WTC11 (cell line): ENCODE measurements around the gene EGFR. TPM values are rescaled to one million over a fixed set of nuclear protein-coding genes. Genes with fewer than 3 reads are reported as not detected.

Experiments
- ATAC-seq: fragments of 200-7000 bp; cut with Tn5 transposase; 2 replicates; pipeline ENCODE4 v1.10.0; 2021; ENCODE audit warnings: mild to moderate bottlenecking, moderate library complexity
- CTCF ChIA-PET: fragments of 300-600 bp; sonication (Branson Sonifier 250); formaldehyde crosslinking; loops from one replicate; lab custom pipeline; 2021; ENCODE audit warnings: antibody characterized with exemption; lab: Charles Lee
- POLR2A ChIA-PET: fragments of 350-600 bp; sonication (Branson Sonifier 250); formaldehyde crosslinking; loops from one replicate; lab custom pipeline; 2021; ENCODE audit warnings: antibody characterized with exemption; lab: Charles Lee
- DNase-seq: peaks from one replicate; pipeline ENCODE4 v3.0.0; 2021; ENCODE audit warnings: low spot score
- H3K27ac Mint-ChIP-seq: 2 replicates; pipeline ENCODE4 v1.8.0; 2021; ENCODE audit warnings: mixed read lengths
- H3K27me3 Mint-ChIP-seq: 2 replicates; pipeline ENCODE4 v1.8.0; 2021; ENCODE audit warnings: low read depth, mild to moderate bottlenecking, moderate library complexity, mixed read lengths
- H3K36me3 Mint-ChIP-seq: 2 replicates; pipeline ENCODE4 v1.8.0; 2021; ENCODE audit warnings: mixed read lengths
- H3K4me1 Mint-ChIP-seq: 2 replicates; pipeline ENCODE4 v1.8.0; 2022; ENCODE audit warnings: mixed read lengths
- H3K4me3 Mint-ChIP-seq: 2 replicates; pipeline ENCODE4 v1.8.0; 2021; ENCODE audit warnings: mild to moderate bottlenecking, moderate library complexity, mixed read lengths
- H3K9me3 Mint-ChIP-seq: 2 replicates; pipeline ENCODE4 v1.8.0; 2021; ENCODE audit warnings: mixed read lengths
- CDX4 ChIP-seq: fragments of 250-450 bp; sonication (Bioruptor Pico); IDR thresholded peaks from 2 replicates; pipeline ENCODE4 v1.9.0; 2021; ENCODE audit warnings: moderate library complexity, mild to moderate bottlenecking, inconsistent platforms, borderline replicate concordance
- ERG ChIP-seq: fragments of 250-450 bp; sonication (Bioruptor Pico); IDR thresholded peaks from 2 replicates; pipeline ENCODE4 v1.8.0; 2021; ENCODE audit warnings: mild to moderate bottlenecking
- GABPB1 ChIP-seq: sonication (generic); formaldehyde crosslinking; IDR thresholded peaks from 2 replicates; pipeline ENCODE4 v1.8.1; 2023; ENCODE audit warnings: mild to moderate bottlenecking, missing genetic modification reagents
- IRF2 ChIP-seq: sonication (generic); formaldehyde crosslinking; IDR thresholded peaks from 2 replicates; pipeline ENCODE4 v1.8.0; 2022; ENCODE audit warnings: low read depth, missing genetic modification reagents, borderline replicate concordance
- JUN ChIP-seq: sonication (generic); formaldehyde crosslinking; IDR thresholded peaks from 2 replicates; pipeline ENCODE4 v1.8.0; 2023; ENCODE audit warnings: mild to moderate bottlenecking, missing genetic modification reagents
- NR2C2 ChIP-seq: sonication (generic); formaldehyde crosslinking; IDR thresholded peaks from 2 replicates; pipeline ENCODE4 v1.8.0; 2022; ENCODE audit warnings: mild to moderate bottlenecking, missing genetic modification reagents
- RELA ChIP-seq: sonication (generic); formaldehyde crosslinking; IDR thresholded peaks from 2 replicates; pipeline ENCODE4 v1.8.1; 2022; ENCODE audit warnings: missing genetic modification reagents, mild to moderate bottlenecking, borderline replicate concordance
- SP1 ChIP-seq: sonication (generic); formaldehyde crosslinking; conservative IDR thresholded peaks from 2 replicates; pipeline ENCODE4 v1.8.1; 2022; ENCODE audit warnings: missing genetic modification reagents
- ZNF219 ChIP-seq: sonication (generic); formaldehyde crosslinking; IDR thresholded peaks from 2 replicates; pipeline ENCODE4 v1.8.0; 2023; ENCODE audit warnings: missing genetic modification reagents, mild to moderate bottlenecking, borderline replicate concordance
- ZNF263 ChIP-seq: sonication (generic); formaldehyde crosslinking; IDR thresholded peaks from 2 replicates; pipeline ENCODE4 v1.8.1; 2022; ENCODE audit warnings: low read depth, mild to moderate bottlenecking, moderate library complexity, missing genetic modification reagents
- ZSCAN18 ChIP-seq: fragments of 250-450 bp; sonication (Bioruptor Pico); IDR thresholded peaks from 2 replicates; pipeline ENCODE4 v2.1.2; 2022; ENCODE audit warnings: mild to moderate bottlenecking, moderate library complexity
- total RNA-seq: library from RNA; stranded (reverse); gene quantifications from 3 replicates; pipeline ENCODE4 v1.2.3, GENCODE V29; 2021
- TF ChIP-seq, protein P1 (sequence below): sonication (generic); formaldehyde crosslinking; IDR thresholded peaks from 2 replicates; pipeline ENCODE4 v1.8.1; 2023; ENCODE audit warnings: mild to moderate bottlenecking, moderate library complexity, missing genetic modification reagents
- TF ChIP-seq, protein P2 (sequence below): sonication (generic); formaldehyde crosslinking; IDR thresholded peaks from 2 replicates; pipeline ENCODE4 v1.8.0; 2022; ENCODE audit warnings: mild to moderate bottlenecking, missing genetic modification reagents
- TF ChIP-seq, protein P3 (sequence below): sonication (generic); formaldehyde crosslinking; IDR thresholded peaks from 2 replicates; pipeline ENCODE4 v1.8.1; 2022; ENCODE audit warnings: mild to moderate bottlenecking, missing genetic modification reagents, moderate library complexity, borderline replicate concordance
- TF ChIP-seq, protein P4 (sequence below): fragments of 200-600 bp; IDR thresholded peaks from 2 replicates; pipeline ENCODE4 v1.8.0; 2022; ENCODE audit warnings: antibody characterized with exemption
- TF ChIP-seq, protein P5 (sequence below): sonication (generic); formaldehyde crosslinking; IDR thresholded peaks from 2 replicates; pipeline ENCODE4 v1.8.0; 2022; ENCODE audit warnings: mild to moderate bottlenecking, missing genetic modification reagents

EGFR gene
- total RNA-seq, 1 experiment from 2014 or later = 5.9 TPM

DNA sequence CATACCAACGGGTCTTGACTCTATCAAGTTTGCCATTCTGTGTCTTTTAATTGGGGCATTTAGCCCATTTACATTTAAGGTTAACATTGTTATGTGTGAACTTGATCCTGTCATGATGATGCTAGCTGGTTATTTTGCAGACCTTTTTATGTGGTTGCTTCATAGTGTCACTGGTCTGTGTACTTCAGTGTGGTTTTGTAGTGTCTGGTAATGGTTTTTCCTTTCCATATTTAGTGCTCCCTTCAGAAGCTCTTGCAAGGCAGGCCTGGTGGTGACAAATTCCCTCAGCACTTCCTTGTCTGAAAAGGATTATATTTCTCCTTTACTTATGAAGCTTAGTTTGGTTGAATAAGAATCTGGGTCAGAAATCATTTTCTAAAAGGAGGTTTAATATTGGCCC lies 211.2 kb downstream of the EGFR start (continued):
- TF ChIP-seq ZNF263 (CRISPR knock-in tag) (no peak), SP1 (no peak)

- H3K4me3 Mint-ChIP-seq = no peak overlapping the region
- H3K9me3 Mint-ChIP-seq = peaks cover 37% of the 10 kb centered on the region
- DNase-seq (no peak), ATAC-seq (no peak; the same call in 1 of the 2 replicates)
- ChIA-PET POLR2A (no interaction called here), CTCF (interaction anchor here (1.5 kb wide), 1 partner anchor 24 kb away, joined by 6 read pairs; no protein-coding TSS in a partner anchor)
- H3K27ac Mint-ChIP-seq = no peak overlapping the region
- no peaks in the 10 kb centered on the region; the same call in none of the 2 replicates for H3K27me3 Mint-ChIP-seq
- H3K4me1 Mint-ChIP-seq = peaks cover 11% of the 10 kb centered on the region
- TF ChIP-seq SP1 = no peak
- no peak for TF ChIP-seq ZNF219 (CRISPR knock-in tag)
- TF ChIP-seq, all 79 proteins: peak for 0
- peaks cover 6% of the 10 kb centered on the region for H3K36me3 Mint-ChIP-seq
Measured at GRCh38 chr7:55231736-55232280, 213.0 kb downstream of the EGFR start.

- H3K36me3 Mint-ChIP-seq = peaks cover 6% of the 10 kb centered on the region
- ATAC-seq (no peak), DNase-seq (no peak)
- ChIA-PET CTCF (no interaction called here), POLR2A (no interaction called here)
- TF ChIP-seq JUN (CRISPR knock-in tag) (no peak), NR2C2 (CRISPR knock-in tag) (no peak), IRF2 (CRISPR knock-in tag) (no peak)
- TF ChIP-seq, protein P1, sequence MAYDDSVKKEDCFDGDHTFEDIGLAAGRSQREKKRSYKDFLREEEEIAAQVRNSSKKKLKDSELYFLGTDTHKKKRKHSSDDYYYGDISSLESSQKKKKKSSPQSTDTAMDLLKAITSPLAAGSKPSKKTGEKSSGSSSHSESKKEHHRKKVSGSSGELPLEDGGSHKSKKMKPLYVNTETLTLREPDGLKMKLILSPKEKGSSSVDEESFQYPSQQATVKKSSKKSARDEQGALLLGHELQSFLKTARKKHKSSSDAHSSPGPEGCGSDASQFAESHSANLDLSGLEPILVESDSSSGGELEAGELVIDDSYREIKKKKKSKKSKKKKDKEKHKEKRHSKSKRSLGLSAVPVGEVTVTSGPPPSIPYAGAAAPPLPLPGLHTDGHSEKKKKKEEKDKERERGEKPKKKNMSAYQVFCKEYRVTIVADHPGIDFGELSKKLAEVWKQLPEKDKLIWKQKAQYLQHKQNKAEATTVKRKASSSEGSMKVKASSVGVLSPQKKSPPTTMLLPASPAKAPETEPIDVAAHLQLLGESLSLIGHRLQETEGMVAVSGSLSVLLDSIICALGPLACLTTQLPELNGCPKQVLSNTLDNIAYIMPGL (CRISPR knock-in tag) = no peak
- TF ChIP-seq, protein P2, sequence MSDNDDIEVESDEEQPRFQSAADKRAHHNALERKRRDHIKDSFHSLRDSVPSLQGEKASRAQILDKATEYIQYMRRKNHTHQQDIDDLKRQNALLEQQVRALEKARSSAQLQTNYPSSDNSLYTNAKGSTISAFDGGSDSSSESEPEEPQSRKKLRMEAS (CRISPR knock-in tag) = no peak
- TF ChIP-seq, protein P3, sequence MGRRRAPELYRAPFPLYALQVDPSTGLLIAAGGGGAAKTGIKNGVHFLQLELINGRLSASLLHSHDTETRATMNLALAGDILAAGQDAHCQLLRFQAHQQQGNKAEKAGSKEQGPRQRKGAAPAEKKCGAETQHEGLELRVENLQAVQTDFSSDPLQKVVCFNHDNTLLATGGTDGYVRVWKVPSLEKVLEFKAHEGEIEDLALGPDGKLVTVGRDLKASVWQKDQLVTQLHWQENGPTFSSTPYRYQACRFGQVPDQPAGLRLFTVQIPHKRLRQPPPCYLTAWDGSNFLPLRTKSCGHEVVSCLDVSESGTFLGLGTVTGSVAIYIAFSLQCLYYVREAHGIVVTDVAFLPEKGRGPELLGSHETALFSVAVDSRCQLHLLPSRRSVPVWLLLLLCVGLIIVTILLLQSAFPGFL = no peak
- no peak overlapping the region for H3K27ac Mint-ChIP-seq
- H3K9me3 Mint-ChIP-seq = peaks cover 28% of the 10 kb centered on the region
- peaks cover 21% of the 10 kb centered on the region for H3K4me1 Mint-ChIP-seq
- H3K4me3 Mint-ChIP-seq = no peak overlapping the region
- no peaks in the 10 kb centered on the region; the same call in none of the 2 replicates for H3K27me3 Mint-ChIP-seq
Measured at GRCh38 chr7:55233001-55233400, 214.2 kb downstream of the EGFR start.

GRCh38 chr7:55234408-55234807 lies 215.6 kb downstream of the EGFR start:
- H3K4me1 Mint-ChIP-seq = peaks cover 21% of the 10 kb centered on the region
- no peaks in the 10 kb centered on the region; the same call in none of the 2 replicates for H3K27me3 Mint-ChIP-seq
- DNase-seq (no peak), ATAC-seq (no peak)
- ChIA-PET POLR2A (interaction anchor here (0.6 kb wide), 1 partner anchor 360 kb away, joined by 4 read pairs; no protein-coding TSS in a partner anchor), CTCF (interaction anchor here (0.8 kb wide), 1 partner anchor 16 kb away, joined by 3 read pairs; no protein-coding TSS in a partner anchor)
- H3K9me3 Mint-ChIP-seq = peaks cover 15% of the 10 kb centered on the region
- no peak overlapping the region for H3K27ac Mint-ChIP-seq
- H3K36me3 Mint-ChIP-seq = peaks cover 1% of the 10 kb centered on the region
- no peak overlapping the region for H3K4me3 Mint-ChIP-seq
- no peak for TF ChIP-seq ERG (CRISPR knock-in tag)
- TF ChIP-seq GABPB1 (CRISPR knock-in tag) = no peak
- TF ChIP-seq, protein P4, sequence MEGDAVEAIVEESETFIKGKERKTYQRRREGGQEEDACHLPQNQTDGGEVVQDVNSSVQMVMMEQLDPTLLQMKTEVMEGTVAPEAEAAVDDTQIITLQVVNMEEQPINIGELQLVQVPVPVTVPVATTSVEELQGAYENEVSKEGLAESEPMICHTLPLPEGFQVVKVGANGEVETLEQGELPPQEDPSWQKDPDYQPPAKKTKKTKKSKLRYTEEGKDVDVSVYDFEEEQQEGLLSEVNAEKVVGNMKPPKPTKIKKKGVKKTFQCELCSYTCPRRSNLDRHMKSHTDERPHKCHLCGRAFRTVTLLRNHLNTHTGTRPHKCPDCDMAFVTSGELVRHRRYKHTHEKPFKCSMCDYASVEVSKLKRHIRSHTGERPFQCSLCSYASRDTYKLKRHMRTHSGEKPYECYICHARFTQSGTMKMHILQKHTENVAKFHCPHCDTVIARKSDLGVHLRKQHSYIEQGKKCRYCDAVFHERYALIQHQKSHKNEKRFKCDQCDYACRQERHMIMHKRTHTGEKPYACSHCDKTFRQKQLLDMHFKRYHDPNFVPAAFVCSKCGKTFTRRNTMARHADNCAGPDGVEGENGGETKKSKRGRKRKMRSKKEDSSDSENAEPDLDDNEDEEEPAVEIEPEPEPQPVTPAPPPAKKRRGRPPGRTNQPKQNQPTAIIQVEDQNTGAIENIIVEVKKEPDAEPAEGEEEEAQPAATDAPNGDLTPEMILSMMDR = no peak
- TF ChIP-seq RELA (CRISPR knock-in tag) = no peak
- TF ChIP-seq, protein P1 (CRISPR knock-in tag) = no peak
- no peak for TF ChIP-seq CDX4
- no peak for TF ChIP-seq JUN (CRISPR knock-in tag)
- no peak for TF ChIP-seq ZSCAN18 (CRISPR knock-in tag)
- TF ChIP-seq, protein P5, sequence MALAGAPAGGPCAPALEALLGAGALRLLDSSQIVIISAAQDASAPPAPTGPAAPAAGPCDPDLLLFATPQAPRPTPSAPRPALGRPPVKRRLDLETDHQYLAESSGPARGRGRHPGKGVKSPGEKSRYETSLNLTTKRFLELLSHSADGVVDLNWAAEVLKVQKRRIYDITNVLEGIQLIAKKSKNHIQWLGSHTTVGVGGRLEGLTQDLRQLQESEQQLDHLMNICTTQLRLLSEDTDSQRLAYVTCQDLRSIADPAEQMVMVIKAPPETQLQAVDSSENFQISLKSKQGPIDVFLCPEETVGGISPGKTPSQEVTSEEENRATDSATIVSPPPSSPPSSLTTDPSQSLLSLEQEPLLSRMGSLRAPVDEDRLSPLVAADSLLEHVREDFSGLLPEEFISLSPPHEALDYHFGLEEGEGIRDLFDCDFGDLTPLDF = no peak
